HCT116 (cell line): ENCODE data around the gene ABCC2.

Experiments
- EZH2 ChIP-seq: fragments of 200-600 bp; sonication (generic); IDR thresholded peaks from 2 replicates; pipeline ENCODE4 v1.6.1; 2017; ENCODE audit warnings: antibody characterized with exemption, mixed run types
- SRF ChIP-seq: IDR thresholded peaks from 2 replicates; pipeline ENCODE4 v1.6.1; 2012; ENCODE audit warnings: low read depth
- TCF7L2 ChIP-seq: IDR thresholded peaks from 2 replicates; pipeline ENCODE4 v1.7.0; 2011; ENCODE audit warnings: borderline replicate concordance, inconsistent platforms; ENCODE audit not compliant: insufficient read depth, insufficient read length; ENCODE audit errors: extremely low read depth
- TF ChIP-seq, protein P1 (sequence below), 3 experiments: fragments of 200-600 bp in 1 of 3; sonication (generic) in 1 of 3; IDR thresholded peaks in 2 of 3; conservative IDR thresholded peaks in 1 of 3; 2 replicates each; pipeline ENCODE4 v1.5.1; 2012 to 2017; ENCODE audit warnings: low read depth in 2 of 3, low read length in 2 of 3, antibody characterized with exemption in 1 of 3, borderline replicate concordance in 1 of 3, control low read depth in 1 of 3, mild to moderate bottlenecking in 1 of 3, mixed read lengths in 1 of 3, mixed run types in 1 of 3, moderate library complexity in 1 of 3; ENCODE audit not compliant: insufficient read depth in 1 of 3

DNA sequence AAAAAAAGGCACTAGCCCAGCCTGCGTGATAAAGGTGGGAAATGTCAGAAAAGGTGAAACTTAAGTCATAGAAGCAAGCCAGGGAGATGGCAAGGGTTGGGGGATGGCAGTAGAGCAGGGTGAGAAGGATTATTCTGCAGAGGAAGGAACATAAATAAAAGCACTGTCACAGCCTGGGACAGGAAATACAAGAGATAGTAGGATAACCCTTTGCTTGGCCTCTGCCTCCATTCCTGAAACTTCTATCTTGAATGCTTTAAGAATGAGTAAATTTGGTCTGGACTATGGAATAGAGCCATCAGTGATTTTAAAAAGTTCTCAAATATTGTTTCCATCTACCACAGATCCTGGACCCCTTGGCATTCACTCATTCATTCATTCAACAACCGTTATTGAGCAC is 50.0 kb downstream of the ABCC2 start:
- TF ChIP-seq SRF = no peak
- no peak for TF ChIP-seq TCF7L2
- TF ChIP-seq, protein P1, sequence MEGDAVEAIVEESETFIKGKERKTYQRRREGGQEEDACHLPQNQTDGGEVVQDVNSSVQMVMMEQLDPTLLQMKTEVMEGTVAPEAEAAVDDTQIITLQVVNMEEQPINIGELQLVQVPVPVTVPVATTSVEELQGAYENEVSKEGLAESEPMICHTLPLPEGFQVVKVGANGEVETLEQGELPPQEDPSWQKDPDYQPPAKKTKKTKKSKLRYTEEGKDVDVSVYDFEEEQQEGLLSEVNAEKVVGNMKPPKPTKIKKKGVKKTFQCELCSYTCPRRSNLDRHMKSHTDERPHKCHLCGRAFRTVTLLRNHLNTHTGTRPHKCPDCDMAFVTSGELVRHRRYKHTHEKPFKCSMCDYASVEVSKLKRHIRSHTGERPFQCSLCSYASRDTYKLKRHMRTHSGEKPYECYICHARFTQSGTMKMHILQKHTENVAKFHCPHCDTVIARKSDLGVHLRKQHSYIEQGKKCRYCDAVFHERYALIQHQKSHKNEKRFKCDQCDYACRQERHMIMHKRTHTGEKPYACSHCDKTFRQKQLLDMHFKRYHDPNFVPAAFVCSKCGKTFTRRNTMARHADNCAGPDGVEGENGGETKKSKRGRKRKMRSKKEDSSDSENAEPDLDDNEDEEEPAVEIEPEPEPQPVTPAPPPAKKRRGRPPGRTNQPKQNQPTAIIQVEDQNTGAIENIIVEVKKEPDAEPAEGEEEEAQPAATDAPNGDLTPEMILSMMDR (IDR thresholded peaks at IDR 0.05 in 2 of 3, conservative IDR thresholded peaks at IDR 0.05 in 1 of 3; ENCODE audit: borderline replicate concordance in 1 of 3, insufficient read depth in 1 of 3, low read depth in 2 of 3, low read length in 2 of 3) = no peak
- no peak for TF ChIP-seq EZH2
